Measurements from ENCODE around the gene FOXC2.

FOXC2 gene

GRCh38 chr16:86533767-86534351 lies 32.8 kb upstream of the FOXC2 start:
- DNase-seq, result no peak

GRCh38 chr16:86534779-86535615 lies 31.6 kb upstream of the FOXC2 start:
- no peak for DNase-seq

- DNase-seq, result no peak
Measured at GRCh38 chr16:86536621-86537020, 30.0 kb upstream of the FOXC2 start.

GRCh38 chr16:86537486-86537885 lies 29.1 kb upstream of the FOXC2 start:
- no peak for DNase-seq

GRCh38 chr16:86538196-86538780 lies 28.3 kb upstream of the FOXC2 start:
- DNase-seq, result no peak

- no peak for DNase-seq
Measured at GRCh38 chr16:86540894-86541293, 25.7 kb upstream of the FOXC2 start.

- DNase-seq, result no peak
Measured at GRCh38 chr16:86541560-86541959, 25.1 kb upstream of the FOXC2 start.

GRCh38 chr16:86542756-86543750 lies 23.6 kb upstream of the FOXC2 start:
- DNase-seq, result no peak

GRCh38 chr16:86545481-86545880 lies 21.1 kb upstream of the FOXC2 start:
- DNase-seq, result no peak

- no peak for DNase-seq
Measured at GRCh38 chr16:86545954-86546637, 20.5 kb upstream of the FOXC2 start.

- DNase-seq, result no peak
Measured at GRCh38 chr16:86546638-86547013, 20.0 kb upstream of the FOXC2 start.

GRCh38 chr16:86547286-86547685 lies 19.3 kb upstream of the FOXC2 start:
- no peak for DNase-seq

- DNase-seq, result no peak
Measured at GRCh38 chr16:86549076-86549892, 17.3 kb upstream of the FOXC2 start.

- DNase-seq, result no peak
Measured at GRCh38 chr16:86549893-86550190, 16.8 kb upstream of the FOXC2 start.

GRCh38 chr16:86550281-86550680 lies 16.3 kb upstream of the FOXC2 start:
- DNase-seq, result no peak

- DNase-seq, result no peak
Measured at GRCh38 chr16:86553356-86553755, 13.3 kb upstream of the FOXC2 start.

GRCh38 chr16:86554599-86554916 lies 12.1 kb upstream of the FOXC2 start:
- no peak for DNase-seq

- peak; percentile 98 for DNase-seq
Measured at GRCh38 chr16:86554917-86555703, 11.5 kb upstream of the FOXC2 start, which contains the start of gene MTHFSD. Gene MTHFSD, minus strand, starts transcription at chr16:86555235. Its CDS starts 51 bp downstream, at chr16:86555184.

- DNase-seq, result no peak
Measured at GRCh38 chr16:86555704-86556075, 10.9 kb upstream of the FOXC2 start.

- no peak for DNase-seq
Measured at GRCh38 chr16:86556576-86556975, 10.1 kb upstream of the FOXC2 start.

GRCh38 chr16:86557587-86557986 lies 9.0 kb upstream of the FOXC2 start:
- DNase-seq, result no peak

Data from right forelimb (tissue), 1 donor.